Peyer's patch (tissue), 4 donors: ENCODE data around the gene TMEM209. TPM values are rescaled to one million over a fixed set of nuclear protein-coding genes. Genes with fewer than 3 reads are reported as not detected.
"Not testable (repeated sequence)": the region's sequence is repeated elsewhere in the genome, so short reads cannot be mapped to it uniquely, and the experiment has no call there.

ENCODE experiments used
- DNase-seq, 3 donors: peaks; one replicate each; pipeline ENCODE4 v3.0.0-alpha.2; 2017 to 2019
- H3K27ac ChIP-seq, 4 donors: fragments of 200-600 bp; sonication (generic); one replicate each; pipeline ENCODE4 v1.5.1; 2016 to 2019
- H3K27me3 ChIP-seq, 2 donors: fragments of 200-600 bp; sonication (generic); one replicate each; pipeline ENCODE4 v1.5.1; 2019
- H3K36me3 ChIP-seq, 3 donors: fragments of 200-600 bp; sonication (generic); one replicate each; pipeline ENCODE4 v1.5.1; 2016 to 2019
- H3K4me1 ChIP-seq, 4 donors: fragments of 200-600 bp; sonication (generic); one replicate each; pipeline ENCODE4 v1.5.1; 2016 to 2019
- H3K4me3 ChIP-seq, 4 donors: fragments of 200-600 bp; sonication (generic); 1 replicate in 3 of 4; 2 replicates in 1 of 4; pipeline ENCODE4 v1.5.1; 2016 to 2019; ENCODE audit warnings: mild to moderate bottlenecking in 1 of 4
- H3K9me3 ChIP-seq, 4 donors: fragments of 200-600 bp; sonication (generic); one replicate each; pipeline ENCODE4 v1.5.1; 2016 to 2019; ENCODE audit warnings: mild to moderate bottlenecking in 1 of 4
- CTCF ChIP-seq, 6 experiments: fragments of 450-650 bp in 4 of 6; fragments of 200-600 bp in 2 of 6; sonication (generic) in 1 of 6; IDR thresholded peaks; one replicate each; pipeline ENCODE4 v1.5.1; 2017 to 2019; ENCODE audit warnings: antibody characterized with exemption in 6 of 6, mild to moderate bottlenecking in 3 of 6, moderate library complexity in 1 of 6
- POLR2A ChIP-seq, 2 donors: fragments of 450-650 bp; IDR thresholded peaks; one replicate each; pipeline ENCODE4 v1.5.1; 2017; ENCODE audit warnings: antibody characterized with exemption in 2 of 2, mild to moderate bottlenecking in 2 of 2, moderate library complexity in 2 of 2
- total RNA-seq, 4 donors: library from RNA; depleted of rRNA; stranded (reverse); fragments of >200 nt; gene quantifications; one replicate each; pipeline ENCODE4 v1.1.0, GENCODE V29; 2016

Gene TMEM209
- total RNA-seq, 4 donors from 2014 or later, result 11.6 to 17.2 (median 15.4) TPM

GRCh38 chr7:130146693-130147405 lies 58.4 kb downstream of the TMEM209 start:
- Histone ChIP-seq H3K27ac (no peak overlapping the region), H3K9me3 (no peaks in the 10 kb centered on the region), H3K36me3 (no peaks in the 10 kb centered on the region), H3K4me1 (peaks cover 0 to 6% (median 0%) of the 10 kb centered on the region in 4 donors), H3K4me3 (no peak overlapping the region), H3K27me3 (no peaks in the 10 kb centered on the region)
- peak in 1 of 3 donors; percentile 13 for DNase-seq
- TF ChIP-seq CTCF (IDR thresholded peaks at IDR 0.05), result no peak
- TF ChIP-seq POLR2A (IDR thresholded peaks at IDR 0.05), result no peak

- H3K4me3 ChIP-seq, H3K4me1 ChIP-seq, H3K36me3 ChIP-seq, H3K27ac ChIP-seq, H3K9me3 ChIP-seq, DNase-seq, H3K27me3 ChIP-seq: not testable (repeated sequence)
Measured at GRCh38 chr7:130146142-130146541, 59.1 kb downstream of the TMEM209 start.

- peak overlapping the region in 1 of 4 donors; percentile 59 for H3K27ac ChIP-seq
- peaks cover 0 to 9% (median 2%) of the 10 kb centered on the region in 4 donors for H3K4me1 ChIP-seq
- no peak overlapping the region for H3K4me3 ChIP-seq
Measured at GRCh38 chr7:130145424-130146100, 59.6 kb downstream of the TMEM209 start.

GRCh38 chr7:130144312-130145171 lies 60.7 kb downstream of the TMEM209 start:
- Histone ChIP-seq H3K9me3 (no peaks in the 10 kb centered on the region), H3K27me3 (no peaks in the 10 kb centered on the region), H3K4me3 (no peak overlapping the region), H3K4me1 (peaks cover 0 to 9% (median 2%) of the 10 kb centered on the region in 4 donors), H3K27ac (peak overlapping the region in 1 of 4 donors; percentile 59), H3K36me3 (no peaks in the 10 kb centered on the region)
- DNase-seq, result peak in 1 of 3 donors; percentile 15
- TF ChIP-seq POLR2A (IDR thresholded peaks at IDR 0.05) (no peak), CTCF (IDR thresholded peaks at IDR 0.05) (no peak)

More at GRCh38 chr7:130145424-130146100, 59.6 kb downstream of the TMEM209 start:
- peak in 1 of 3 donors; percentile 12 for DNase-seq
- H3K36me3 ChIP-seq, result no peaks in the 10 kb centered on the region
- TF ChIP-seq CTCF (IDR thresholded peaks at IDR 0.05) (no peak), POLR2A (IDR thresholded peaks at IDR 0.05) (no peak)
- H3K27me3 ChIP-seq, result no peaks in the 10 kb centered on the region
- no peaks in the 10 kb centered on the region for H3K9me3 ChIP-seq

- no peak for TF ChIP-seq POLR2A (IDR thresholded peaks at IDR 0.05)
- no peak for TF ChIP-seq CTCF (IDR thresholded peaks at IDR 0.05)
- peak overlapping the region in 1 of 4 donors; percentile 59 for H3K27ac ChIP-seq
- DNase-seq, result no peak
- H3K4me3 ChIP-seq, result no peak overlapping the region
- H3K9me3 ChIP-seq, result no peaks in the 10 kb centered on the region
- no peaks in the 10 kb centered on the region for H3K27me3 ChIP-seq
- H3K36me3 ChIP-seq, result no peaks in the 10 kb centered on the region
- H3K4me1 ChIP-seq, result peaks cover 0 to 9% (median 2%) of the 10 kb centered on the region in 4 donors
Measured at GRCh38 chr7:130143986-130144311, 61.3 kb downstream of the TMEM209 start.
